Gastrocnemius medialis (tissue), 4 donors: ENCODE measurements around the gene PRKCE.

Experiments
- CTCF ChIP-seq, 5 experiments: fragments of 450-650 bp in 3 of 5; fragments of 200-600 bp in 2 of 5; sonication (generic) in 2 of 5; IDR thresholded peaks in 4 of 5; conservative IDR thresholded peaks in 1 of 5; 1 replicate in 4 of 5; 2 replicates in 1 of 5; pipeline ENCODE4 v1.5.1; 2016 to 2019; ENCODE audit warnings: antibody characterized with exemption in 5 of 5, mild to moderate bottlenecking in 3 of 5, moderate library complexity in 3 of 5
- POLR2A ChIP-seq, 2 donors: fragments of 450-650 bp; IDR thresholded peaks; one replicate each; pipeline ENCODE4 v1.6.1; 2017; ENCODE audit warnings: antibody characterized with exemption in 2 of 2, mild to moderate bottlenecking in 2 of 2, moderate library complexity in 2 of 2

GRCh38 chr2:45950606-45951005 is 299.1 kb downstream of the PRKCE start:
- TF ChIP-seq CTCF (IDR thresholded peaks at IDR 0.05 in 4 of 5, conservative IDR thresholded peaks at IDR 0.05 in 1 of 5): no peak
- no peak for TF ChIP-seq POLR2A (IDR thresholded peaks at IDR 0.05)
